Stimulated activated CD4-positive, alpha-beta T cell treated with anti-CD3 and anti-CD28 coated beads, TNF-alpha, amount 100 ng/mL, for 48 hours (primary cell): Measurements from ENCODE around the gene NFKB2.
A peak's percentile ranks its signal among the peaks of the same experiment; 100 is the strongest.

Source experiments
- DNase-seq, 3 donors: peaks; one replicate each; pipeline ENCODE4 v3.0.0-alpha.2; 2020; ENCODE audit warnings: low read depth in 3 of 3

NFKB2 gene

DNA sequence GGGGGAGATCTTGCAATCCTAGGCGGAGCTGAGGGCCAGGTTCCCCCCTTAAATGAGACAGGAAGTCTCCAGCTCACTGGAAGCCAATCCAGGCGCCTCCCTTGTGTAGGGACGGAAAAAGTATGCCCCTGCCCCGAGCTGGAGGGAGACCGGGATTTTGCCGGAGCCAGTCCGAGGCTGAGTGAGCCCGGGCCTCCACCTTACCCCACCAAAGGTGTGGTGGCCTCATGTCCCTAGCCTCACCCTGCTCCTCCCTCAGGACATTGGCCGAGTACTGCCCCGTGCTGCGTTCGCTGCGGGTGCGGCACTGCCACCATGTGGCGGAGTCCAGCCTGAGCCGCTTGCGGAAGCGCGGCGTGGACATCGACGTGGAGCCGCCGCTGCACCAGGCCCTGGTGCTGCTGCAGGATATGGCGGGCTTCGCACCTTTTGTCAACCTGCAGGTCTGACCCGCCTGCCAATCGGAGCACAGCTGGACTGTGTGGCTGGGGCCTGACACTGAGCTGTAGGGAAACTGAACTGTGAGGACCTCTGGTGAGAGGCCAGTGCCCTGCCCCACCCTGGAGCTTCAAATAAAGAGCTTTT lies 27.1 kb downstream of the NFKB2 start:
- DNase-seq, result no peak

DNA sequence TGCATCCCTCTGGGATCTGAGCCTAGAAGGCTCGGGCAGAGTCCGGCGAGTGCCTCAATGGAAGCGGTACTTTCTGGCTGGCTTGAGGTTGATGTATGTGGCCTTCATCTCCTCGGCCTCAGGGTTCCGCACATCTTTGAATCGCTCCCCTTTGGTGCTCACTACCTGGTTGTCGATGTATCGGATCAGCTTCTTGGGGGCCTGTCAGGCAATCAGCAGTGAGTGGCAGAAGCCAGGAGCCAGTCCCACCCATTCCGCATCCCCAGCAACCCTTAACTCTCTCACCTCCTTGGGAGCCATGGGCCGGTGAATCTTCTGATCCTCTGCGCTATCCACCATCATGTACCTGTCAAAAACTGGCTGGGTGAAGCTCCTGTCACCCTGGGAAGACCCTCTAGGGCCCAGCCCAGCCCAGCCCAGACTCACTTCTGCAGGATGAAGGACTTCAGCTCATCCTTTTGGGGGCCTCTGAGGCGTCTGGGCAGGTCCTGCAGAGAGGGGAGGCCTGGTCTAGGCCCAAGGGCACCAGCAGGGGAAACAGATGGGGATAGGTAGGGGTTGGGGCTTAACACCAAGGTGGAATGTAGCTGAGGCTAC lies 28.0 kb downstream of the NFKB2 start:
- DNase-seq, result no peak

DNA sequence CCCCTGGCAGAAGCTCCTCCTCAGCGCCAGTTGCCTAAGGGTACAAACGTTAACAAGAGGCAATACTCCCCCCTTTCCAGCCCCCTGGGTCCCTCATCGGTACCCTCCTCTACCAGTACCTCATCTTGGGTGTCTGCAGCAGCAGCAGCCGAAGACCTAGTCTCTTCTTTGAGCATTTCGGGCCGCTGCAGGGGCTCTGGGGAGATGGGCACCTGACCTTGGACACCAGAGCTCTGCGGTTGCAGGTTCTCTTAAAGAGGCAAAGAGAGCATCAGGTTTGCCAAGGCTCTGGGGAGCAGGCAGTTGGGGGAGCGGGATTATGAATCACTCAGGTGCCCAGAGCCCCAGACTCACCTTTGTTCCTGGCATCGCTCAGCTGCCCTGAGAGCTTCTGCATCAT lies 28.6 kb downstream of the NFKB2 start:
- DNase-seq, result no peak

DNA sequence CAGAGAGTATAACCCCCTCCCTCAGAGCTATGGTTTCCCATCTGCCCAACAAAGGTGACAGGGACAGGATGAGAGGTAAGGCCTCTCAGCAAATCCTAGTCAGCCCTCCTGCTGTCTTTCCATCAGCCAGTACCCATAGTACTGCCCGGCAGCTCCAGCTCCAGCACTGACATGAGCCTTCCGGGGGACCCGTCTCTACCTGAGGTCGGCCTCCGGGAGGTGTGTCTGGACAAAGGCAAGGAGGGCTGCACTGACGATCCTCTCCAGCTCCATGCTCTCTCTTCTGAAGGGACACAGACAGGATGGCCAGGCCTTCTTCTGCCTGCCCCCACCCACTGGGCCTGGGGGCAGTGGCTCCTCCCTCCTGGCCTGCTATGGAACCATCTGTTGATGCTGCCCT lies 29.4 kb downstream of the NFKB2 start:
- DNase-seq, result no peak

DNA sequence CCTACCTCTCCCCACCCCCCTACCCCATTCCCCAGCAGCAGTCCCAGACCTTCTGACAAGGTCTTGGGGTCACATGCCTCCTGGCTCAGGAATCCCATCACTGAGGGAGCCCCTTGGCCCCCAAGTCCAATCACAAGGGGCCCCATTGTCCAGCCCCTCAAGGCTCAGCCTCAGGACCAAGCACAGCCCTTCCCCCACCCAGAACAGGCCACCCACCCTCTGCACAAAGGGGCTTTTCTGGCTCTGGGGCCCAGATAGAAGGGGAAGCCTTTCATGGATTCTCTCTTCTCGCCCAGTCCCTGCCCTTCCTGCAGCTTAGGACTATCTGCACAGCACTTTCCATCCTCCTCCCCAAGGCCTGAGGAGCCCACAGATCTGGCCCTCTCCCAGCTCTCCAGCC lies 29.9 kb downstream of the NFKB2 start:
- no peak for DNase-seq

DNA sequence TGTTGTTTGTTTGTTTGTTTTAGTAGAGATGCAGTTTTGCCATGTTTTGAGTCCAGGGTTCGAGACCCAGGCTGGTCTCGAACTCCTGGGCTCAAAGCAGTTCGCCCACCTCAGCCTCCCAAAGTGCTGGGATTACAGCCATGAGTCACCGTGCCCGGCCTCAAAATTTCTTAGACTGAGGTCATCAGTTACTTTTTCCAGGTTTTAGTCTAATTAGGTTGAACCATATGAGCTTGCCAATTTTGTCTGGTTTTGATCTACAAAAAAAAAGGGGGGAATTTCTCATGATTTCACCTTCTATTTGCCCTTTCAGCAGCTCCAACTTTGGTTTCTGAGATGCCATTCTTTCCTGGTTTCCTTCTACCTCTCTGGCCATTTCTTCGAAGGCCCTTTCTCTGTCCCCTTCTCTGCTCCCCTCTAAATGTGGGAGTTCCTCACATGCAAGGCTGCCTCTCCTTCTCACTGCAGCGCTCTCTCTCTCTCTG lies 31.3 kb downstream of the NFKB2 start:
- DNase-seq, result no peak

DNA sequence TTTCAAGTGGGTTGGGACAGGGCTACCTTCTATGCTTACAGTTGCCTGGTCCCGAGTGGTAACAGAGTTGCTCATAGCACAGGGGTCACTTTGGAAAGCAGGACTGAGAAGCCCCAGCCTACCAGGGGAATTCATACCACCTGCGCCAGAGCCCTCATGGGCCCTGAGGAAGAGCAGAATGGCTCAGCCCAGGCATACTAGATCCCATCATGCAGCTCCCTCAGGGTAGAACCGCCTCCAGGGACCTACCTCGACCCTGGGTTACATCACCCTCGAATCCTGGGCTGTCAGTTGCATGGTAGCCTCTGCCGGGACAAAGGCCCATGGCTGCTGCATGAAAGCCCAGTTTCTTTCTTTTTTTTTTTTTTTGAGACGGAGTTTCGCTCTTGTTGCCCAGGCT lies 34.0 kb downstream of the NFKB2 start:
- DNase-seq, result no peak

DNA sequence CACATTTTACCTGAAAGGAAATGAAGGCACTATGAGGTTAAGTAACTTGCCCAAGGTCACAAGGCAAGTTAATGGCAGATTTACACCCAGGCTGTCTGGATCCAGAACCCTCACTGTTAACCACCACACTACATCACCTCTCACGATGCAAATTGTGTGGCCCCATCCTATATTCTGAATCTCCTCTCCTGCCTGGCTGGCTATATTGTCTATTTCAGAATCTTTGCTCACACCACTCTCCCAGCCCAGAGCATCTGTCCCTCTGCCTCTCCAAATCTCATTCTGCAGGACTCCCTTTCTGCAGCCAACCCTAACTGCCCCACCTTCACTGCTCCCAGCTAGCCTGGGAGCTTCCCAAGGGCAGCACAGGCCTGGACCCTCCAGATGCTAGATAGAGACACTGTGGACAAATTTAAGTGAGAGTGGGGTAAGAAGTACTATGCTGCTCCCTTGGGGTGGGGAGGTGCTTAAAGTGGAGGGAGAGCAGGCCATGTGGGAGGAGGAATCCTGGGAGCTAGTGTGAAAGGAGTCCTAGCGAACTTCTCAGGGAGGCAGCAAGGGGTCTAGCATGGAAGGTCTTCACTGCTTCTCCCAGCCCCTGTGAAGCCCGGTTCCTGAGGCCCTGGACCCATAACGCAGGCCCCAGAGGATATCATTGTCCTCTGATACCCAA lies 36.1 kb downstream of the NFKB2 start:
- no peak for DNase-seq

DNA sequence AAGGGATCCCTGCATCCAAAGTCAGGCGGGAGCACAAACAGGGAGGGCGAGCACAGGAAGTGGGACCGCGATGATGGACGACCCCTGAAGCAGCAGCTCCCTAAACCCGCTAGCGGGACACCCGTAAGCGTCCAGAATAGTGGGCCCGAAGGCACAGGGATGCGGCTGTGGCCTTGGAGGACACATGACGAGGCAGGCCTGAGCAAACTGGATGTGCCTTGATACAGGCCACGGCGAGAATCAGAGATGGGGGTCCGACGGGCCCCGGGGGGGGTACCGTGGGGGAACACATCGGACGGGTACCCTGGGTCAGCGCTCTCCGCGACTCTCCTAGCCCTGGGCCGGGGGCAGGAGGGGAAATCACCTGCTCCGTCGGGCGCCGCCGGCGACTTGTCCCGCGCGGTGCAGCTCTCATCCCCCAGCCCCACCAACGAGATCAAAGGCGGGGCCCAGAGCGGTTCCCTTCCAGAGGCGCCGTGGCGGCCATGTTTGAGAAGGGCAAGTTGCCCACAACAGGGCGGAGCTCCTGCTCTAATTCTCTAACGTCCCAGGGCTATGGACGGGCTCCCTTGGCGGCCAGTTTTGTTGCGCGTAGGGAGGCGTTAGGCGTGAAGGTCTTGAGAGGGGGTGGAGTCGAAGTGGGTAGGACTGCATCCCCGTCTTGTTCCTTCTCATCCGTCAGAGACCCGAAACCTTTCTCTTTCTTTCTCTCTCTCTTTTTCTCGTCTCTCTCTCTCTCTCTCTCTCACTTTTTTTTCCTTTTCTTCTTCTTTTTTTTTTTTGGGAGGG lies 36.9 kb downstream of the NFKB2 start, which contains the start of gene CUEDC2:
CUEDC2 (minus strand) TSS at position 413 of the 789 bp plus-strand sequence. CDS start 7,386 bp downstream, outside the sequence.
- peak; percentile 95 to 96 (median 96) for DNase-seq

DNA sequence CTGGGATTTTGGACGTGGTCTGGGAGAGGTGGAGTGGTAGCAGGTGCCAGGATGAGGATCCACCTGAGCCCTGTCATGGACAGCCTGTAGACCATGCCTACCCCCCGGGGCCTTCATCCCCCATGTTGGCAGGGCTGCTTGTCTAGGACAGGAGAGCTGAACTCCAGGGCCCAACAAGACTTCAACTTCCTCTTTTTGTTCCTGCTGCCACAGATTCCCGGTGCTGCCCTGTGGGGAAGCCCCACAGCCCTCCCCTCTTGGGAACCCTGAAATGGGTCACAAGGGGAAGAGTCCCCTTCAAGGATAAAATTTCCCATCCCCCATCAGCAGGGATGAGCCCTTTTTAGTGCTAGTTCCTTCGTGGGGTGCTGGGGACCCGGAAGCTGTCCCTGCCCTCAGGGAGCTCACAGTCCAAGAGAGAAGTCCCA lies 38.1 kb downstream of the NFKB2 start:
- DNase-seq, result no peak

DNA sequence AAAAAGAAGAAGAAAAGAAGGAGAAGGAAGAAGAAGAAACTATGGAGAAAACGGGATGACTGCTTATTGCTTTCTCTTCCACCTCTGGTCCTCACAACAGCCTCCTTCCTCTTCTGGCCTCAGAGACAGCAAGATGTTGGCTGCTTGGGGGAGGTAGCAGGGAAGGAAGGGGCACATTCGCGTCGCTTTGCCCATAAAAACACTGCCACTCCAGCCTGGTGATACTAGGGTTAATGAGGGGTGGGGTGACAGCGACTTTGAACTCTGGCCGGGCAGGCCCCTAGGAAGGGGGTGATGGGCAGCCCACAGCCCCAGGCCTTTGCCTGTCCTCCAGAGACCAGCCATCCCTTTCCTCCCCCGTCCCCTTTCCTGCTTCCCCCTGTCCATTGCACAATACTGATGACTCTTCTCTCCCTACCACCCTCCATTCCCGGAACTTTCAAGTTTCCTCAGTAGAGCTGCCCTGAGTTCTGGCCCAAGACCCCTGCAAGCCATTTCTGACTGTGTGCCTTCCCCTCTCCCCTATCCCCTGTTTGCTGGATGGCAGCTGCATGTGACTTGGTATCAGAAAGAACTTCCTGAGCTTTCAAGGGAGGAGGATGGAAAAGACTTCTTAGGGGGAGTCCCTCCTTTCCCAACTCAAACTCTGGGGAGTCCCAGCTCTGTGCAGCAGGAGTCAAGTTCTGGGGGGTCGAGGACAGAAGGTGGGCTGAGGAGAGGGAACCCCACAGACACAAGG lies 39.1 kb downstream of the NFKB2 start:
- no peak for DNase-seq

DNA sequence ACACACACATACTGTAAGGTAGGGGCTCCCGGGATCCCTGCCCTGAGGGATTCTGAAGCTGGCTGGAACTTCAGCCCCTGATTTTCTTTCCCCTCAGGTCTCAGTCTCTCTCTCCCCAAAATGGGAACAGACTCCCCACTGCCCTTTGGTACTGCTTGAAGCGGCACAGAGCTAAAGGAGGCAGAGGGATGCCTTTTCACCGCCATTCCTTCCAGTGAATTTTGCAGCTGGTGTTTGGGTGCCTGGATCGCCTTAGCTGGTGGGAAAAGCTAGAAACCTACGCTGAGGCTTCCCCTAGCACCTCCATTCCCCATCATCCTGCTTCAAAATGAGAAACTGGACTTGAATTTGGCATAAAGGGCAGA lies 39.6 kb downstream of the NFKB2 start:
- no peak for DNase-seq

DNA sequence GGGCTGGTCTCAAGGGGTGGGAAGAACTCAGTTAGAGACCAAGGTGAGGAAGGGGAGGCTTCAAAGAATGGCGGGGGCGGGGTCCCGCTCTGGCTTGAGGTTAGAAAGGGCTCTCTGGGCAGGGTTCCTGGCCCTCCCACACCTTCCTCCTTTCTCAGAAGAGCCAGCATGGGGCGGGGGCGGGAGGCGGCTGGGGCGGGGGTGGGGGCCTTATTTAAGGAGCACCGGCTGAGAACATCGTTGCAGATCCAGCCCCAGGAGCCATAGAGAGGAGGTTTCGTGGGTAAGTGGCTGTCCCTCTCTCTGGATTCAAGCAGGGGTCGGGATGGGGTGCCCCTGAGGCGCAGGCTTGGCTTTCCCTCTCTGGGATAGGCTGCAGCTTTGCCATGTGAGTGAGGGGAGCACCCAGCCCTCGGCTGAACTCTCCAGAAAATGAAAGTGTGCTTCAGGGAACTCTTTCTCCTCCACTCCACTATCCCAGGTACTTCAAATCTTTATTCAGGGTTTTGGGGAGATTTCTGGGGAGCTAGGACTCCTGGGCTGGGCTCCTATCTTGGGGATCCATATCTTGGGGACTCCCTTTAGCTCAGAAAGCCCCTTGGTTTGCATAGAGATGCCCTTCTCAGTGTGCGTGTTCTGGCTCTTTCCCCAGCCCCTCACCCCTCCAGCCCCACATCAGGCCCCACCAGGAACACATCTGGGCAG lies 40.2 kb downstream of the NFKB2 start:
- DNase-seq, result no peak

DNA sequence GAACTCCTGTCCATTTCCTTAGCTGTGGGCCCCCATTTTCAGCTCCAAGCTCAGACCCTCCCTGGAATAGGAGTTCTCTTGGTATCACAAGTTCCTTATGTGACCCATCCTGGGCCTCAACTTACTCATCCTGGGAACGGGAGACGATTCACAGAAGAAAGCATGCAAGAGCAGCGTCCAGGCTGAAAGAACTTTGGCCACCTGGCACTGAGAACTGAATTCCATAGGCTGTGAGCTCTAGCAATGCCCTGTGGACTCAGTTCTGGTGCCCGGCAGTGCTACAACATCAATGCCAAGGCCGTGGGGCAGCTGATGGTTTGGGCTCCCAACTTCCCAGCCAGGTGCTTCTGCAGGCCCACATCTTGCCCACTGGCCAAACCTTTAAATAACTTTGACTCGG lies 40.8 kb downstream of the NFKB2 start:
- DNase-seq, result no peak

DNA sequence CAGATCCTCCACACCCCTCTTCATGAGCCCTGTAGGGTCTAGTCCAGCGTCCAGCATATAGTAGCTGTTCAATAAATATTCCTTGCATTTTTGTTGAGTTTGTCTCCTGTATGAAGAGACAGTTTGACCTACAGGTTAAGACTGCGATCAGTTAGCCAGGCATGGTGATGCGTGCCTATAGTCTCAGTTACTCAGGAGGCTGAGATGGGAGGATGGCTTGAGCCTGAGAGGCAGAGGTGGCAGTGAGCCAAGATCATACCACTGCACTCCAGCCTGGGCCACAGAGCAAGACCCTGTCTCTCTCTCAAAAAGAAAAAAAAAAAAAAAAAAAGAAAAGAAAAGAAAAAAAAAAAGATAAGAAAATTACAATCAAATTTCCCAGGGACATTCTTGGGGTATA lies 42.0 kb downstream of the NFKB2 start:
- DNase-seq, result no peak

DNA sequence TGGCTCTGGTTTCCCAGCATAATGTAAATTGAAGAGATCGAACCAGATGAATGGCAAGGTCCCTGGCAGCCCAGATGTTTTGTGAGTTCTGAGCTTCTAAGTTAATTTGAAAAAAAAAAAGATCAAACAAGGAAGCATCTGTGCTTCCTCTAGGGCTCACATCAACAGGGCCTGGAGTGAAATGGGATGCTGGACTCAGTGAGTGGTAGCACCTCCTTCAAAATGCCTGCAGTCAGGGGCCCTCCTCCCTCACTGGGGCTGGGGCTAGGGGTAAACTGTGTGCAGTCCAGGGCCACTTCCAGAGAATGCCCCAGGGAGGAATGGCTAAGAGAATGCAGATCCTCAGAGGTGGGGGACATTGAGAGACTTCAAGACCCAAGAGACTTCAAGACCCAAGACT lies 42.9 kb downstream of the NFKB2 start:
- no peak for DNase-seq

DNA sequence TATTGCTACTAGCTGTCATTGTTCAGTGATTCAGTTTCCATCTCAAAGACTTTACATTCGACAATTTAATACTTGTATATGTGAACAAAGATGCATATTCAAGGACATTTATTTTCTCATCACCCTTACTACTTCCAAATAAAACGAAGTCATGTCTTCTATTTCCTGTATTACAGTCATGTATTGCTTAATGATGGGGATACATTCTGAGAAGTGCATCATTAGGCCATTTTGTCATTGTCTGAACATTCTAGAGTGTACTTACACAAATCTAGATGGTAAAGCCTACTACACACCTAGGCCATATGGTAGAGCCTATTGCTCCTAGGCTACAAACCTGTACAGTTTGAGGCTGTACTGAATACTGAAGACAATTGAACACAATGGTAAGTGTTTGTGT lies 49.3 kb downstream of the NFKB2 start:
- DNase-seq, result no peak

DNA sequence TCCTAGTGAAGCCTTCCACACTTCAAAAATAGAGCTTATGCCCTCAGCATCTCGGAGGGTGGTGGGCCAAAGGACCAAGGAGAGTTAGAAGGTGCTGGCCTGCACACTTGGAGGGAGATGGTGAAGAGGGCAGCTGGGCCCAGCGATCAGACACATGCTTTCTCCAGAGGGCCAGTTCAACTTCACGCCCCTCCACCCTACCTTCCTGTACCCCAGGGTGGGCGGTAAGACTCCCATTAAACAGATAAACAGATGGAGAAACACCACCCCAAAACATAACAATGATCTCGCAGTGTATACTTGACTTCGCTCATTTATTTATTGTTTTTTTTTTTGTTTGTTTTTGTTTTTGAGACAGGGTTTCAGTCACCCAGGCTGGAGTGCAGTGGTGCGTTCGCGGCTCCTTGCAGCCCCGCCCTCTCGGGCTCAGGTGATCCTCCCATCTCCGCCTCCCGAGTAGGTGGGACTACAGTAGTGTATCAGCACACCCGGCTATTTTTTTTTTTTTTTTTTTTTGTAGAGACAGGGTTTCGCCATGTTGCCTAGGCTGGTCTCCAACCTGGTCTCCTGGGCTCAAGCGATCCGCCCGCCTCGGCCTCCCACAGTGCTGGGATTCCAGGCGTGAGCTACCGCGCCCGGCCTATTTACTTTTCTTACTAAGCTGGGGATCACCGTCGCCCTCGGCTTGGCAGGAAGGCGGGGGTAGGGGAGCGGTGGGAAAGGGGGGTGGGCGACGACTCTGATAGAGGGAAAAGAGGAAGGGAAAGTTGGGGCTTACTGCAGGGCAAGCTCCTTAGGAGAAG lies 54.0 kb downstream of the NFKB2 start:
- DNase-seq, result peak; percentile 62 to 83 (median 80)

DNA sequence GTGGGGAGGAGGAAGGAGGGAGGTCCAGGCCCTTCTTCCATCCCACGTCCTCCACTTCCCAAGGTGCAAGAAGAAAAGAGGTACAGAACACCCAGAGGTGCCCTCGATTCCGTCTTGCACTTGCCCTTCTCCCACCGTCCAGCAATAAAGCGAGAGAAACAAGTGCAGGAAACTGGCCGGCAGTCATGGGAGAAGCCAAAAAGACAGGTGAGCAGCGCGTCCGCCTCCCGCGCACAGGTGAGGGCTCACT lies 54.5 kb downstream of the NFKB2 start:
- no peak for DNase-seq

DNA sequence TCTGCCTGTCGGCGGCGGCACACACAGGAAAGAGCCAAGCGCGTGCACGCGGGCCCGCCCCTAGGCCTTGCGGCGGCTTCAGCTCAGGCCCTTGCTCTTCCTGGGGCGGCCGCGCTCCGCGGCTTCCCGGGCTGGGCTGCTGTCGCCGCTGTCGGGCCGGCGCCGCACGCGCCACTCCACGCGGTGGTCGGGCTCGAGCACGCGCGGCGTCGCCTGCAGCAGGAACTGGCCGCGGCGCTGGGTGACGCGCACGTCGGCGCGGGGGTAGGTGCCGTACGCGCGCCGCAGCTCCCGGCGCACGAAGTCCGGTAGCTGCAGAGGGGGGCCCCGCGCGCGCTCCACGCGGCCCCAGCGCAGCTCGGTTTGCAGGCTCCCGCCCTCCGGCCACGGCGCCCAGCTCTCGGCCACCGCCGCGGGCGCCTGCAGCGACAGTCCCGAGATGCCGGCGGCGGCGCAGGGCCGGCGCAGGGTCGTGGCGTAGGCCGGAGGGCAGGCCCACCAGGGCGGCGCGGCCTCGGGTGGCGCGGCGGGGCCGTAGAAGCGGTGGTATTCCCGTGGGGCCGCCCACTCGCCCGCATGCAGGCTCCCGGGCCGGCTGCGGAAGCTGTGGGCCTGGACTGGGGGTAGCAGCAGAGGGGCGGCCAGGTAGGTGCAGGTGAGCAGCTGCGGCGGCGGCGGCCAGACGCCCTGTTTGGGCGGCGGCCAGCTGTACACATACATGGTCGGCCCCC lies 55.0 kb downstream of the NFKB2 start:
- peak; percentile 61 to 74 (median 67) for DNase-seq
